Measurements from ENCODE around the gene RRP12.

Gene RRP12

GRCh38 chr10:97338041-97338440 is 63.1 kb downstream of the RRP12 start:
- no peaks in the 10 kb centered on the region for H3K36me3 Mint-ChIP-seq (ENCODE audit: low read depth)
- no peaks in the 10 kb centered on the region for H3K9me3 Mint-ChIP-seq
- H3K27me3 Mint-ChIP-seq, result no peaks in the 10 kb centered on the region
- H3K4me3 Mint-ChIP-seq, result no peak overlapping the region
- H3K27ac Mint-ChIP-seq, result no peak overlapping the region
- H3K4me1 Mint-ChIP-seq (ENCODE audit: low read depth), result peaks cover 20% of the 10 kb centered on the region

- H3K9me3 Mint-ChIP-seq, result no peaks in the 10 kb centered on the region
- H3K4me1 Mint-ChIP-seq (ENCODE audit: low read depth), result peaks cover 29% of the 10 kb centered on the region
- no peak overlapping the region for H3K4me3 Mint-ChIP-seq
- no peaks in the 10 kb centered on the region for H3K27me3 Mint-ChIP-seq
- H3K36me3 Mint-ChIP-seq (ENCODE audit: low read depth), result no peaks in the 10 kb centered on the region
- H3K27ac Mint-ChIP-seq, result no peak overlapping the region
These were observed 64.0 kb downstream of the RRP12 start for GRCh38 chr10:97336942-97337831.

- Mint-ChIP-seq H3K27ac (peak overlapping the region; percentile 67), H3K27me3 (no peaks in the 10 kb centered on the region), H3K4me3 (peak overlapping the region; percentile 69), H3K4me1 (ENCODE audit: low read depth) (peaks cover 36% of the 10 kb centered on the region), H3K36me3 (ENCODE audit: low read depth) (no peaks in the 10 kb centered on the region), H3K9me3 (no peaks in the 10 kb centered on the region)
These were observed 64.7 kb downstream of the RRP12 start for GRCh38 chr10:97336446-97336845.

GRCh38 chr10:97336006-97336405 is 65.1 kb downstream of the RRP12 start:
- Mint-ChIP-seq H3K9me3 (no peaks in the 10 kb centered on the region), H3K27ac (peak overlapping the region; percentile 67), H3K27me3 (no peaks in the 10 kb centered on the region), H3K4me3 (peak overlapping the region; percentile 69), H3K36me3 (ENCODE audit: low read depth) (peaks cover 4% of the 10 kb centered on the region), H3K4me1 (ENCODE audit: low read depth) (peaks cover 40% of the 10 kb centered on the region)

GRCh38 chr10:97335188-97335619 is 65.9 kb downstream of the RRP12 start:
- Mint-ChIP-seq H3K36me3 (ENCODE audit: low read depth) (peaks cover 5% of the 10 kb centered on the region), H3K4me1 (ENCODE audit: low read depth) (peaks cover 43% of the 10 kb centered on the region), H3K9me3 (no peaks in the 10 kb centered on the region), H3K27ac (no peak overlapping the region), H3K27me3 (no peaks in the 10 kb centered on the region), H3K4me3 (no peak overlapping the region)

- no peaks in the 10 kb centered on the region for H3K9me3 Mint-ChIP-seq
- peaks cover 49% of the 10 kb centered on the region for H3K4me1 Mint-ChIP-seq (ENCODE audit: low read depth)
- H3K27ac Mint-ChIP-seq, result peak within 1 kb of the TSS; percentile 85
- peak within 1 kb of the TSS; percentile 89 for H3K4me3 Mint-ChIP-seq
- no peaks in the 10 kb centered on the region for H3K27me3 Mint-ChIP-seq
- H3K36me3 Mint-ChIP-seq (ENCODE audit: low read depth), result peaks cover 9% of the 10 kb centered on the region
These were observed 66.6 kb downstream of the RRP12 start, which contains the start of gene FRAT2 for GRCh38 chr10:97334370-97335175. TSS of gene FRAT2 (minus strand) at chr10:97334729. CDS start at chr10:97334572, 157 bp downstream.

GRCh38 chr10:97333601-97334369 is 67.4 kb downstream of the RRP12 start:
- Mint-ChIP-seq H3K4me3 (peak overlapping the region; percentile 89), H3K4me1 (ENCODE audit: low read depth) (peaks cover 55% of the 10 kb centered on the region), H3K9me3 (no peaks in the 10 kb centered on the region), H3K36me3 (ENCODE audit: low read depth) (peaks cover 9% of the 10 kb centered on the region), H3K27ac (peak overlapping the region; percentile 85), H3K27me3 (no peaks in the 10 kb centered on the region)

- Mint-ChIP-seq H3K4me1 (ENCODE audit: low read depth) (peaks cover 61% of the 10 kb centered on the region), H3K36me3 (ENCODE audit: low read depth) (peaks cover 9% of the 10 kb centered on the region), H3K9me3 (no peaks in the 10 kb centered on the region), H3K27ac (peak overlapping the region; percentile 85), H3K27me3 (no peaks in the 10 kb centered on the region), H3K4me3 (peak overlapping the region; percentile 89)
These were observed 67.9 kb downstream of the RRP12 start for GRCh38 chr10:97333351-97333600.

GRCh38 chr10:97332591-97333350 is 68.4 kb downstream of the RRP12 start:
- H3K4me3 Mint-ChIP-seq, result peak overlapping the region; percentile 89
- peaks cover 9% of the 10 kb centered on the region for H3K36me3 Mint-ChIP-seq (ENCODE audit: low read depth)
- H3K9me3 Mint-ChIP-seq, result no peaks in the 10 kb centered on the region
- no peaks in the 10 kb centered on the region for H3K27me3 Mint-ChIP-seq
- peak overlapping the region; percentile 85 for H3K27ac Mint-ChIP-seq
- H3K4me1 Mint-ChIP-seq (ENCODE audit: low read depth), result peaks cover 66% of the 10 kb centered on the region

- H3K36me3 Mint-ChIP-seq (ENCODE audit: low read depth), result peaks cover 9% of the 10 kb centered on the region
- H3K4me3 Mint-ChIP-seq, result peak overlapping the region; percentile 89
- H3K27me3 Mint-ChIP-seq, result no peaks in the 10 kb centered on the region
- no peaks in the 10 kb centered on the region for H3K9me3 Mint-ChIP-seq
- no peak overlapping the region for H3K27ac Mint-ChIP-seq
- H3K4me1 Mint-ChIP-seq (ENCODE audit: low read depth), result peaks cover 73% of the 10 kb centered on the region
These were observed 69.9 kb downstream of the RRP12 start for GRCh38 chr10:97331153-97331703.

- H3K27me3 Mint-ChIP-seq, result no peaks in the 10 kb centered on the region
- peaks cover 65% of the 10 kb centered on the region for H3K4me1 Mint-ChIP-seq (ENCODE audit: low read depth)
- H3K9me3 Mint-ChIP-seq, result no peaks in the 10 kb centered on the region
- no peak overlapping the region for H3K4me3 Mint-ChIP-seq
- H3K27ac Mint-ChIP-seq, result peak overlapping the region; percentile 12
- peaks cover 9% of the 10 kb centered on the region for H3K36me3 Mint-ChIP-seq (ENCODE audit: low read depth)
These were observed 71.4 kb downstream of the RRP12 start for GRCh38 chr10:97329766-97330165.

- H3K36me3 Mint-ChIP-seq (ENCODE audit: low read depth), result peaks cover 9% of the 10 kb centered on the region
- H3K9me3 Mint-ChIP-seq, result no peaks in the 10 kb centered on the region
- H3K27ac Mint-ChIP-seq, result peak overlapping the region; percentile 9
- H3K27me3 Mint-ChIP-seq, result no peaks in the 10 kb centered on the region
- no peak overlapping the region for H3K4me3 Mint-ChIP-seq
- peaks cover 65% of the 10 kb centered on the region for H3K4me1 Mint-ChIP-seq (ENCODE audit: low read depth)
These were observed 72.3 kb downstream of the RRP12 start for GRCh38 chr10:97328646-97329453.
